Measurements from ENCODE around the gene MILR1.

The MILR1 gene

DNA sequence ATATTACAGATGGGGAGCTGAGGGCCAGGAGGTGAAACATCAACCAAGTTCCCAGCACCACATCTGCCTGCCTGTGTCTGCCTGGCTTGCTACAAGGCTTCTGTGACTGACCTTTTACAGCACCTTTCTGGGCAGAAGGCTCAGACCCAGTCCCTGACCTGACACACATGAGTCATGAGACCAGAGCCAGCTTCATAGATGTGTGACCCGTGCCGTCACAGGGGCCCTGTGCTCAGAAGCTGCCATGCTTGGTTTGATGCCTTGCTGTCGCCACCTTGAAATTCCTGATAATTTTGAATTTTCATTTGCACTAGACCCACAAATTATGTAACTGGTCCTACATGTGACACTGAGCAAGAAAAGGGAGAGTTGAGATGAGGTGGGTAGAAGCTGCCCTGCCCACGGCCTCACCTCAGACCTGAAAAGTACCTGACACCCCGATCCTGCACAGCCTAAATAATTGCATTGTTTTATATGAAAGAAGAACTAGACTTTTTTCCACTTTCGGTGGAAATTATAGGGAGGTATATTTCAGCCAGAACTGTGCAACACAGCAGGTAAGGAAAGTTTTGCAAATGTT, 44.9 kb upstream of the MILR1 start:
- TF ChIP-seq, protein P1, sequence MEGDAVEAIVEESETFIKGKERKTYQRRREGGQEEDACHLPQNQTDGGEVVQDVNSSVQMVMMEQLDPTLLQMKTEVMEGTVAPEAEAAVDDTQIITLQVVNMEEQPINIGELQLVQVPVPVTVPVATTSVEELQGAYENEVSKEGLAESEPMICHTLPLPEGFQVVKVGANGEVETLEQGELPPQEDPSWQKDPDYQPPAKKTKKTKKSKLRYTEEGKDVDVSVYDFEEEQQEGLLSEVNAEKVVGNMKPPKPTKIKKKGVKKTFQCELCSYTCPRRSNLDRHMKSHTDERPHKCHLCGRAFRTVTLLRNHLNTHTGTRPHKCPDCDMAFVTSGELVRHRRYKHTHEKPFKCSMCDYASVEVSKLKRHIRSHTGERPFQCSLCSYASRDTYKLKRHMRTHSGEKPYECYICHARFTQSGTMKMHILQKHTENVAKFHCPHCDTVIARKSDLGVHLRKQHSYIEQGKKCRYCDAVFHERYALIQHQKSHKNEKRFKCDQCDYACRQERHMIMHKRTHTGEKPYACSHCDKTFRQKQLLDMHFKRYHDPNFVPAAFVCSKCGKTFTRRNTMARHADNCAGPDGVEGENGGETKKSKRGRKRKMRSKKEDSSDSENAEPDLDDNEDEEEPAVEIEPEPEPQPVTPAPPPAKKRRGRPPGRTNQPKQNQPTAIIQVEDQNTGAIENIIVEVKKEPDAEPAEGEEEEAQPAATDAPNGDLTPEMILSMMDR (IDR thresholded peaks at IDR 0.05; ENCODE audit: low read depth, low read length, missing control alignments): no peak
- no peak overlapping the region for H3K4me3 ChIP-seq (replicated peaks; ENCODE audit: low read depth, low read length)
- DNase-seq (ENCODE audit: extremely low read depth, low read depth): no peak

GRCh38 chr17:64406321-64407200, 42.4 kb upstream of the MILR1 start:
- H3K4me3 ChIP-seq (replicated peaks; ENCODE audit: low read depth, low read length): no peak overlapping the region
- TF ChIP-seq, protein P1 (IDR thresholded peaks at IDR 0.05; ENCODE audit: low read depth, low read length, missing control alignments): no peak
- DNase-seq (ENCODE audit: extremely low read depth, low read depth): no peak

DNA sequence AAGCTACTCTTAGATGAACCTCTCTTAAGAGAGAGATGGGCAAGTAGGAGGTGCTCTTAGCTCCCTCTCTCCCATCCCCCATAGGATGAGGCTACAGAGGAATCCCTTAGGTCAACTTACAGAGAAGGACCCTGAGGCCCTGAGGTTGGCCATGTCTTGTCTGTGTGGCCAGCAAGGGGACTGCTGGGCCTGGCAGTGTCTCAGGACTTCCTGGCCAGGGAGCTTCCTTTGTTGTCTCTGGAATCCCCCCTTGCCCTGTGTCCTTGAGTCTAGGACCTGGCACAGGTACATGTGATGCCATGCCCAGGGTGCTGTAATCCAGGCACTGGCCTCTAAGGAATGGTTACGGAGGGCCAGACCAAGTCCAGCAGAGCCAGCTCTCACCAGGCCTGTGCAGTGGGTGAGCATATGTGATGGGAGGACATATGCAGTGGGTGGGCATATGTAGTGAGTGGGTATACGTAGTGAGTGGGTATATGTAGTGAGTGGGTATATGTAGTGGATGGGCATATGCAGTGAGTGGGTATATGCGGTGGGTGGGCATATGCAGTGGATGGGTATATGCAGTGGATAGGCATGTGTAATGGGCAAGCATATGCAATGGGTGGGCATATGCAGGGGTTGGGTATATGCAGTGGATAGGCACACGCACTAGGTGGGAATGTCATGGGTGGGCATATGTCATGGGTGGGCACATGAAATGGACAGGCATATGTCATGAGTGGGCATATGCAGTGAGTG, 38.0 kb upstream of the MILR1 start:
- DNase-seq (ENCODE audit: extremely low read depth, low read depth): no peak
- TF ChIP-seq, protein P1 (IDR thresholded peaks at IDR 0.05; ENCODE audit: low read depth, low read length, missing control alignments): no peak
- no peak overlapping the region for H3K4me3 ChIP-seq (replicated peaks; ENCODE audit: low read depth, low read length)

GRCh38 chr17:64411999-64412771, 36.7 kb upstream of the MILR1 start:
- TF ChIP-seq, protein P1 (IDR thresholded peaks at IDR 0.05; ENCODE audit: low read depth, low read length, missing control alignments): no peak
- no peak for DNase-seq (ENCODE audit: extremely low read depth, low read depth)
- no peak overlapping the region for H3K4me3 ChIP-seq (replicated peaks; ENCODE audit: low read depth, low read length)

- no peak overlapping the region for H3K4me3 ChIP-seq (replicated peaks; ENCODE audit: low read depth, low read length)
- no peak for DNase-seq (ENCODE audit: extremely low read depth, low read depth)
- TF ChIP-seq, protein P1 (IDR thresholded peaks at IDR 0.05; ENCODE audit: low read depth, low read length, missing control alignments): no peak
These were observed 36.0 kb upstream of the MILR1 start for GRCh38 chr17:64412944-64413381.

- H3K4me3 ChIP-seq (replicated peaks; ENCODE audit: low read depth, low read length): no peak overlapping the region
- TF ChIP-seq, protein P1 (IDR thresholded peaks at IDR 0.05; ENCODE audit: low read depth, low read length, missing control alignments): no peak
- DNase-seq (ENCODE audit: extremely low read depth, low read depth): no peak
These were observed 35.4 kb upstream of the MILR1 start for GRCh38 chr17:64413513-64413912.

Measured in HFF-Myc (cell line).